Peyer's patch (tissue), 4 donors: ENCODE results near the gene WWOX. TPM values are rescaled to one million over a fixed set of nuclear protein-coding genes. Genes with fewer than 3 reads are reported as not detected.

Experiments used
- DNase-seq, 3 donors: peaks; one replicate each; pipeline ENCODE4 v3.0.0-alpha.2; 2017 to 2019
- H3K27ac ChIP-seq, 4 donors: fragments of 200-600 bp; sonication (generic); one replicate each; pipeline ENCODE4 v1.5.1; 2016 to 2019
- H3K27me3 ChIP-seq, 2 donors: fragments of 200-600 bp; sonication (generic); one replicate each; pipeline ENCODE4 v1.5.1; 2019
- H3K36me3 ChIP-seq, 3 donors: fragments of 200-600 bp; sonication (generic); one replicate each; pipeline ENCODE4 v1.5.1; 2016 to 2019
- H3K4me1 ChIP-seq, 4 donors: fragments of 200-600 bp; sonication (generic); one replicate each; pipeline ENCODE4 v1.5.1; 2016 to 2019
- H3K4me3 ChIP-seq, 4 donors: fragments of 200-600 bp; sonication (generic); 1 replicate in 3 of 4; 2 replicates in 1 of 4; pipeline ENCODE4 v1.5.1; 2016 to 2019; ENCODE audit warnings: mild to moderate bottlenecking in 1 of 4
- H3K9me3 ChIP-seq, 4 donors: fragments of 200-600 bp; sonication (generic); one replicate each; pipeline ENCODE4 v1.5.1; 2016 to 2019; ENCODE audit warnings: mild to moderate bottlenecking in 1 of 4
- CTCF ChIP-seq, 6 experiments: fragments of 450-650 bp in 4 of 6; fragments of 200-600 bp in 2 of 6; sonication (generic) in 1 of 6; IDR thresholded peaks; one replicate each; pipeline ENCODE4 v1.5.1; 2017 to 2019; ENCODE audit warnings: antibody characterized with exemption in 6 of 6, mild to moderate bottlenecking in 3 of 6, moderate library complexity in 1 of 6
- POLR2A ChIP-seq, 2 donors: fragments of 450-650 bp; IDR thresholded peaks; one replicate each; pipeline ENCODE4 v1.5.1; 2017; ENCODE audit warnings: antibody characterized with exemption in 2 of 2, mild to moderate bottlenecking in 2 of 2, moderate library complexity in 2 of 2
- total RNA-seq, 4 donors: library from RNA; depleted of rRNA; stranded (reverse); fragments of >200 nt; gene quantifications; one replicate each; pipeline ENCODE4 v1.1.0, GENCODE V29; 2016

The WWOX gene
- total RNA-seq, 4 donors from 2014 or later: 17.3 to 197 (median 57.5) TPM

GRCh38 chr16:78377312-78377711 lies 277.9 kb downstream of the WWOX start:
- TF ChIP-seq CTCF (IDR thresholded peaks at IDR 0.05) (no peak), POLR2A (IDR thresholded peaks at IDR 0.05) (no peak)
- H3K27me3 ChIP-seq: no peaks in the 10 kb centered on the region
- no peak overlapping the region for H3K27ac ChIP-seq

GRCh38 chr16:78381060-78381459 lies 281.6 kb downstream of the WWOX start:
- Histone ChIP-seq H3K27me3 (no peaks in the 10 kb centered on the region), H3K27ac (no peak overlapping the region), H3K4me3 (no peak overlapping the region), H3K9me3 (no peaks in the 10 kb centered on the region), H3K4me1 (no peaks in the 10 kb centered on the region), H3K36me3 (no peaks in the 10 kb centered on the region)
- TF ChIP-seq POLR2A (IDR thresholded peaks at IDR 0.05): no peak
- TF ChIP-seq CTCF (IDR thresholded peaks at IDR 0.05): no peak
- no peak for DNase-seq

More at GRCh38 chr16:78377312-78377711, 277.9 kb downstream of the WWOX start:
- no peaks in the 10 kb centered on the region for H3K9me3 ChIP-seq
- no peak for DNase-seq
- H3K4me3 ChIP-seq: no peak overlapping the region
- no peaks in the 10 kb centered on the region for H3K36me3 ChIP-seq
- no peaks in the 10 kb centered on the region for H3K4me1 ChIP-seq

- peaks cover 0 to 10% (median 0%) of the 10 kb centered on the region in 4 donors for H3K4me1 ChIP-seq
- H3K27ac ChIP-seq: no peak overlapping the region
- H3K4me3 ChIP-seq: no peak overlapping the region
- no peak for DNase-seq
- no peaks in the 10 kb centered on the region for H3K27me3 ChIP-seq
- H3K9me3 ChIP-seq: no peaks in the 10 kb centered on the region
- no peaks in the 10 kb centered on the region for H3K36me3 ChIP-seq
- no peak for TF ChIP-seq CTCF (IDR thresholded peaks at IDR 0.05)
- TF ChIP-seq POLR2A (IDR thresholded peaks at IDR 0.05): no peak
Observed at GRCh38 chr16:78383118-78383517, 283.7 kb downstream of the WWOX start.

GRCh38 chr16:78385086-78385805 lies 285.8 kb downstream of the WWOX start:
- Histone ChIP-seq H3K36me3 (no peaks in the 10 kb centered on the region), H3K27ac (no peak overlapping the region), H3K4me3 (no peak overlapping the region), H3K27me3 (no peaks in the 10 kb centered on the region), H3K4me1 (peaks cover 0 to 10% (median 0%) of the 10 kb centered on the region in 4 donors), H3K9me3 (no peaks in the 10 kb centered on the region)
- no peak for DNase-seq
- TF ChIP-seq POLR2A (IDR thresholded peaks at IDR 0.05) (no peak), CTCF (IDR thresholded peaks at IDR 0.05) (no peak)

GRCh38 chr16:78386557-78387324 lies 287.3 kb downstream of the WWOX start:
- Histone ChIP-seq H3K27me3 (no peaks in the 10 kb centered on the region), H3K4me1 (peaks cover 0 to 10% (median 0%) of the 10 kb centered on the region in 4 donors), H3K27ac (no peak overlapping the region), H3K4me3 (no peak overlapping the region), H3K36me3 (no peaks in the 10 kb centered on the region), H3K9me3 (no peaks in the 10 kb centered on the region)
- no peak for DNase-seq
- no peak for TF ChIP-seq POLR2A (IDR thresholded peaks at IDR 0.05)
- TF ChIP-seq CTCF (IDR thresholded peaks at IDR 0.05): no peak
